K562 treated with DMSO at 1 percent for 24 hours (cell line): Measurements from ENCODE around the gene NAT9. TPM values are rescaled to one million over a fixed set of nuclear protein-coding genes. Genes with fewer than 3 reads are reported as not detected.

Experiments
- total RNA-seq: library from RNA; unstranded; fragments of 300-600 nt; gene quantifications from 2 replicates; pipeline ENCODE4 v1.2.3, GENCODE V29; 2022; ENCODE audit warnings: low read depth; ENCODE audit not compliant: insufficient read depth

The NAT9 gene, protein sequence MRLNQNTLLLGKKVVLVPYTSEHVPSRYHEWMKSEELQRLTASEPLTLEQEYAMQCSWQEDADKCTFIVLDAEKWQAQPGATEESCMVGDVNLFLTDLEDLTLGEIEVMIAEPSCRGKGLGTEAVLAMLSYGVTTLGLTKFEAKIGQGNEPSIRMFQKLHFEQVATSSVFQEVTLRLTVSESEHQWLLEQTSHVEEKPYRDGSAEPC
- 27.3 and 36.5 TPM in 2 replicates for total RNA-seq

DNA sequence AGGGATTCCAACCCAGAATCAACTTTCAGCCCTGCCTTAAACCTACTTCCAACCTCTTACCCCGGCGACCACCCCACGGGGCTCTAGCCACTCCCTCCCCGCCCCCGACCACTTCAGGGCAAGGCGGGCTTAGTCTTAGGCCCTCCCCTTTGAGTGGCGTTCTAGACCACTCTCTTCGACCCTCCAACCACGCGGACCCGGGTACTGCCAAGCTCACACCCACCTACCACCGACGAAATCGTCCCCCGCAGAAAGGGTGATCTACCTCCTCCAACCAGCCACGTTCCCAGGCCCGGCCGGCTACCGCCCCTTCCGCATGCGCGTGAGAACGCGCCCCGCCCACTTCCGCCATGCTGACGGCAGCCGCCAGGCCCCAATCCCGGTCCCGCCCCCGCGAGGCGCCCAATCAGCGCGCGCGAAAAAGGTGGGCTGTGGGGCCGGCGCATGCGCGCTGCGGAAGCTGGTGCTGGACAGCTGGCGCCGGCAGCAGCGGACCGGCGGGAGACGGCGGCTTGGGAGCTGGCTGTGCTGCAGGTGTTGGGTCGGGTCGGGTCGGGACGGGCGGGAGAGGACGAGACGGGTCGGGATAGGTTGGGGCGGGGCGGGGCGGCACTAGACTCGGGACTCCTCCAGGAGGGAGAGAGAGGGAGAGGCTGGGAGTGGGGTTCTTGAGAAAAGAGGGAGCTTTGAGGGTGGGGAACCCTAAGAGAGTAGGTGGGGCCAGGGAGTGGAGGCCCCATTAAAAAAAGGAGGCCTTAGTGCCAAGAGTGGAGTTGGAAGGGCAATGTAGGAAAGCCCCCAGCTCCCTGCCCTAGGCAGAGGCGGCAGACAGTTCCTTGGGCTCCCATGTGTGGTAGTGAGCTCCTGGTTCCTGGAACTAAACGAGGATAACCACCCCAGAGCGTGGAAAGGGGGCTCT, at the start of gene NAT9:
Gene NAT9, minus strand, starts transcription at position 302 of the 919 bp plus-strand sequence. CDS start 647 bp downstream, outside the sequence.

DNA sequence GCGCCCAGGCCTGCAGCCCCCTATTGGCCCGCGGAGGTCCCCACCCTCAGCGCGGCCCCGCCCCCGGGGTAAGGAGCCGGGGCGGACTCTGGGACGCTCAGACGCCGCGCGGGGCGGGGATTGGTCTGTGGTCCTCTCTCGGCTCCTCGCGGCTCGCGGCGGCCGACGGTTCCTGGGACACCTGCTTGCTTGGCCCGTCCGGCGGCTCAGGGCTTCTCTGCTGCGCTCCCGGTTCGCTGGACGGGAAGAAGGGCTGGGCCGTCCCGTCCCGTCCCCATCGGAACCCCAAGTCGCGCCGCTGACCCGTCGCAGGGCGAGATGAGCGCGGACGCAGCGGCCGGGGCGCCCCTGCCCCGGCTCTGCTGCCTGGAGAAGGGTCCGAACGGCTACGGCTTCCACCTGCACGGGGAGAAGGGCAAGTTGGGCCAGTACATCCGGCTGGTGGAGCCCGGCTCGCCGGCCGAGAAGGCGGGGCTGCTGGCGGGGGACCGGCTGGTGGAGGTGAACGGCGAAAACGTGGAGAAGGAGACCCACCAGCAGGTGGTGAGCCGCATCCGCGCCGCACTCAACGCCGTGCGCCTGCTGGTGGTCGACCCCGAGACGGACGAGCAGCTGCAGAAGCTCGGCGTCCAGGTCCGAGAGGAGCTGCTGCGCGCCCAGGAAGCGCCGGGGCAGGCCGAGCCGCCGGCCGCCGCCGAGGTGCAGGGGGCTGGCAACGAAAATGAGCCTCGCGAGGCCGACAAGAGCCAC, 27.4 kb downstream of the NAT9 start, which contains the start of gene NHERF1:
Gene NHERF1, plus strand, starts transcription at position 100 of the 750 bp plus-strand sequence. Its CDS starts 219 bp downstream, at position 319.

DNA sequence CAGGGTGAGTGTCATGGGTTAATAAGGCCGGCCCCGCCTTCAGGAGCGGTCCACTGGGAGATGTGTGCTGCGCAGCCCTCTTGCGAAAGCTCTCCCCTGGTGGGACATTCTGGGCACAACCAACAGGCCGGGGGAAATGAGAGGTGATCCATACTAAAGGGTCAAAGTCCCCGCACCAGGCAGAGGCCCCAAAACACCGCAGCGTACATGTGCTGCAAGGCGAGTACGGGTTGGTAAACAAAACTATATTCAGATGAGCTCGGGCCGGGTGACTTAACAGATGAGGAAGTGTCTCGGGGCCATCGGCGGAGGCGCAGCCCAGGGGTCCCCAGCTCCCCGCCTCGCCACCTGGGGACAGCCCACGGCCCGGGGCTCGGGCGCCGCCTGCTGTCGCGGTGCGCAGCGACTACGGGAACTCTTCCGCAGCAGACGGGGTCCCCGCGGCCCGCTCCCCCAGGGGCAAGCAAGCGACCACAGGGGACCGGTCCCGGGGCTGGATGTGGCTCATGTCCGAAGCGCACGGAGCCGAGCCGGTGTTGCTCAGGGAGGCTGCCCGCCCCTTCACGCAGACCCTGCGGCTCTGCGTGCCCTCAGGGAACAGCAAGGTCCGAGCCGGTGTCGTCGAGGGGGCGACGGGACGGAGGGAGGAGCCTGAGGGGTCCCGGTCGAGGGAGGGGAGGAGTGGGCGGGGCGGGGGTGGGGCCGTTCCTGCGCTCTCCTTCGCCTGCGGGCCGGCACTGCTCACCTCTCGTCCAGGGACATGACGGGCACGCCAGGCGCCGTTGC, 39.4 kb downstream of the NAT9 start, which contains the start of gene RAB37:
Gene RAB37, plus strand, starts transcription at position 744 of the 786 bp plus-strand sequence. Its CDS starts 17 bp downstream, at position 761.

Other genes with a start within 250 kb of the NAT9 start
- gene CD300LB, start 244.9 kb downstream of the NAT9 start, total RNA-seq: not detected in 2 replicates
- gene CD300C, start 230.2 kb downstream of the NAT9 start, total RNA-seq: not detected in 2 replicates
- gene CD300H, start 208.8 kb downstream of the NAT9 start, total RNA-seq: not detected in 2 replicates
- gene CD300LD, start 184.1 kb downstream of the NAT9 start, total RNA-seq: not detected in 2 replicates
- gene CD300E, start 152.6 kb downstream of the NAT9 start, total RNA-seq: not detected in 2 replicates
- not detected in 2 replicates for gene CD300LF, start 63.4 kb downstream of the NAT9 start, total RNA-seq
- not detected in 2 replicates for gene RAB37, start 39.1 kb downstream of the NAT9 start, total RNA-seq
- gene NHERF1, start 27.7 kb downstream of the NAT9 start, total RNA-seq: 78.6 and 82.7 TPM in 2 replicates
- 0.37 and 1.00 TPM in 2 replicates for gene GRIN2C, start 83.5 kb upstream of the NAT9 start, total RNA-seq
- gene FDXR, start 96.6 kb upstream of the NAT9 start, total RNA-seq: 93.4 and 101 TPM in 2 replicates
- gene FADS6, start 117.3 kb upstream of the NAT9 start, total RNA-seq: 0.13 and 0.63 TPM in 2 replicates
- gene USH1G, start 146.9 kb upstream of the NAT9 start, total RNA-seq: 1.6 and 2.0 TPM in 2 replicates
- gene OTOP2, start 147.9 kb upstream of the NAT9 start, total RNA-seq: 0.58 TPM in 1 of 2 replicates, not detected in the other
- not detected in 2 replicates for gene OTOP3, start 159.6 kb upstream of the NAT9 start, total RNA-seq
- gene HID1, start 196.4 kb upstream of the NAT9 start, total RNA-seq: 3.9 and 4.7 TPM in 2 replicates
- gene CDR2L, start 211.3 kb upstream of the NAT9 start, total RNA-seq: 17.4 and 19.2 TPM in 2 replicates
- 55.0 and 55.8 TPM in 2 replicates for gene MRPL58, start 236.3 kb upstream of the NAT9 start, total RNA-seq